Bronchial epithelial cell (primary cell): ENCODE data around the gene RHBDF1. TPM values are rescaled to one million over a fixed set of nuclear protein-coding genes. Genes with fewer than 3 reads are reported as not detected.
"Not testable (repeated sequence)": the region's sequence is repeated elsewhere in the genome, so short reads cannot be mapped to it uniquely, and the experiment has no call there.

Experiments
- DNase-seq: peaks from one replicate; pipeline ENCODE4 v3.0.0-alpha.2; 2010; ENCODE audit warnings: low read depth
- FAIRE-seq: peaks from 2 replicates; lab custom pipeline; 2011; peaks lifted over from hg19 to GRCh38; lab: Jason Lieb, UNC
- H3K27me3 ChIP-seq: 2 replicates; pipeline ENCODE4 v1.5.1; 2011; ENCODE audit warnings: low read length; ENCODE audit not compliant: control insufficient read depth, insufficient read depth
- H3K36me3 ChIP-seq: 2 replicates; pipeline ENCODE4 v1.5.1; 2011; ENCODE audit warnings: low read length; ENCODE audit not compliant: control insufficient read depth, insufficient read depth
- H3K4me3 ChIP-seq: 2 replicates; pipeline ENCODE4 v1.5.1; 2011; ENCODE audit warnings: mild to moderate bottlenecking, low read depth, low read length, control low read depth
- CTCF ChIP-seq: IDR thresholded peaks from 2 replicates; pipeline ENCODE4 v1.5.1; 2011; ENCODE audit warnings: mild to moderate bottlenecking, moderate library complexity, low read length, control low read depth, inconsistent platforms; ENCODE audit not compliant: insufficient read depth, severe bottlenecking
- total RNA-seq: library from RNA; depleted of rRNA; stranded (reverse); fragments of >200 nt; gene quantifications from 2 replicates; pipeline ENCODE4 v1.2.1, GENCODE V29; 2014

The RHBDF1 gene
- total RNA-seq, 1 donor from 2014 or later, result 10.3 TPM

- H3K36me3 ChIP-seq, result peaks cover 10% of the 10 kb centered on the region
- DNase-seq (no peak), FAIRE-seq (no peak)
- no peak overlapping the region for H3K4me3 ChIP-seq
- no peak for TF ChIP-seq CTCF
- no peaks in the 10 kb centered on the region for H3K27me3 ChIP-seq
Observed at GRCh38 chr16:43294-43693, 29.1 kb downstream of the RHBDF1 start.

- no peaks in the 10 kb centered on the region for H3K27me3 ChIP-seq
- FAIRE-seq, result no peak
- no peak overlapping the region for H3K4me3 ChIP-seq
- H3K36me3 ChIP-seq, result peaks cover 7% of the 10 kb centered on the region
- DNase-seq, result no peak
- no peak for TF ChIP-seq CTCF
Observed at GRCh38 chr16:42691-43090, 29.7 kb downstream of the RHBDF1 start.

GRCh38 chr16:42069-42457 lies 30.4 kb downstream of the RHBDF1 start:
- no peak for TF ChIP-seq CTCF
- FAIRE-seq (no peak), DNase-seq (no peak)
- Histone ChIP-seq H3K27me3 (no peaks in the 10 kb centered on the region), H3K36me3 (peaks cover 5% of the 10 kb centered on the region), H3K4me3 (no peak overlapping the region)

- H3K4me3 ChIP-seq, result no peak overlapping the region
- no peaks in the 10 kb centered on the region for H3K27me3 ChIP-seq
- peaks cover 5% of the 10 kb centered on the region for H3K36me3 ChIP-seq
- no peak for TF ChIP-seq CTCF
- no peak for FAIRE-seq
- DNase-seq, result no peak
Observed at GRCh38 chr16:41439-42068, 30.9 kb downstream of the RHBDF1 start.

- DNase-seq (peak; percentile 69), FAIRE-seq (no peak)
- Histone ChIP-seq H3K27me3 (no peaks in the 10 kb centered on the region), H3K36me3 (peaks cover under 1% of the 10 kb centered on the region), H3K4me3 (no peak overlapping the region)
- no peak for TF ChIP-seq CTCF
Observed at GRCh38 chr16:38941-39892, 33.2 kb downstream of the RHBDF1 start.

- H3K27me3 ChIP-seq, DNase-seq, H3K4me3 ChIP-seq, FAIRE-seq, H3K36me3 ChIP-seq: not testable (repeated sequence)
Observed at GRCh38 chr16:38206-38605, 34.2 kb downstream of the RHBDF1 start.
